ENCODE measurements around the gene EIF3K.

The EIF3K gene

GRCh38 chr19:38684862-38685665 is 66.1 kb downstream of the EIF3K start:
- no peak for DNase-seq (ENCODE audit: low read depth)

- no peak for DNase-seq (ENCODE audit: low read depth)
These were observed 66.9 kb downstream of the EIF3K start for GRCh38 chr19:38685666-38686529.

- no peak for DNase-seq (ENCODE audit: low read depth)
These were observed 67.5 kb downstream of the EIF3K start for GRCh38 chr19:38686530-38686888.

All from stimulated activated CD8-positive, alpha-beta memory T cell treated with anti-CD3 and anti-CD28 coated beads, Interleukin-7, amount 100 ng/mL, for 24 hours (primary cell).